Measurements from ENCODE around the gene GLB1L3. TPM values are rescaled to one million over a fixed set of nuclear protein-coding genes. Genes with fewer than 3 reads are reported as not detected.

GLB1L3 gene
- total RNA-seq, 2 donors from 2014 or later: 7.8 to 14.5 TPM

DNA sequence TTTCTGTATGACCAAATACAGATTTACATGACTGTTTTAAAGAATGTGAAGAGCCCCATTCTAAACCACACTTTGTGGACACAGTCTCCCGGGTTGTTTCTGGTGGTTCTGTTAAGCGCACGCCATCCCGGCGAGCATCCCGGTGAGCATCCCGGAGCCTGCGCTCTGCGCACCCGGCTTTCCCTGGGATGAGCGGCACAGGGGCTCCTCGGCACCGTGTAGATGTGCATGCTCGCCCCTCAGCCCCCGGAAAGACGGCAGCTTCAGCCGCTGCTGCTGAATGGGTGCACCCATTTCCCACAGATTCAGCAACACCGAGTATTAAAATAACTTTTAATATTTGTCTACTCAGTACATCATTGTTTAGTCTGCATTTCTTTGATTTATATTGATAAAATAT, 91.6 kb downstream of the GLB1L3 start:
- Histone ChIP-seq H3K9me3 (no peaks in the 10 kb centered on the region), H3K27ac (no peak overlapping the region), H3K4me1 (replicated peaks) (no peaks in the 10 kb centered on the region), H3K4me3 (no peak overlapping the region), H3K27me3 (replicated peaks; ENCODE audit: insufficient read depth) (no peaks in the 10 kb centered on the region), H3K36me3 (no peaks in the 10 kb centered on the region)
- intact Hi-C loops (cut with DNase I): no loop called here
- DNase-seq (ENCODE audit: low spot score): no peak
- TF ChIP-seq POLR2A (IDR thresholded peaks at IDR 0.05): no peak
- TF ChIP-seq, protein P1, sequence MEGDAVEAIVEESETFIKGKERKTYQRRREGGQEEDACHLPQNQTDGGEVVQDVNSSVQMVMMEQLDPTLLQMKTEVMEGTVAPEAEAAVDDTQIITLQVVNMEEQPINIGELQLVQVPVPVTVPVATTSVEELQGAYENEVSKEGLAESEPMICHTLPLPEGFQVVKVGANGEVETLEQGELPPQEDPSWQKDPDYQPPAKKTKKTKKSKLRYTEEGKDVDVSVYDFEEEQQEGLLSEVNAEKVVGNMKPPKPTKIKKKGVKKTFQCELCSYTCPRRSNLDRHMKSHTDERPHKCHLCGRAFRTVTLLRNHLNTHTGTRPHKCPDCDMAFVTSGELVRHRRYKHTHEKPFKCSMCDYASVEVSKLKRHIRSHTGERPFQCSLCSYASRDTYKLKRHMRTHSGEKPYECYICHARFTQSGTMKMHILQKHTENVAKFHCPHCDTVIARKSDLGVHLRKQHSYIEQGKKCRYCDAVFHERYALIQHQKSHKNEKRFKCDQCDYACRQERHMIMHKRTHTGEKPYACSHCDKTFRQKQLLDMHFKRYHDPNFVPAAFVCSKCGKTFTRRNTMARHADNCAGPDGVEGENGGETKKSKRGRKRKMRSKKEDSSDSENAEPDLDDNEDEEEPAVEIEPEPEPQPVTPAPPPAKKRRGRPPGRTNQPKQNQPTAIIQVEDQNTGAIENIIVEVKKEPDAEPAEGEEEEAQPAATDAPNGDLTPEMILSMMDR (IDR thresholded peaks at IDR 0.05): no peak
- no peak for TF ChIP-seq POLR2AphosphoS5 (IDR thresholded peaks at IDR 0.05)
- WGBS: 89% methylated on average over 14 of the region's 18 CpGs

Other genes starting within 250 kb of the GLB1L3 start
- gene JAM3, start 207.3 kb upstream of the GLB1L3 start, total RNA-seq: 100 to 1,000 TPM in 1 of 2 donors, 10 to 100 TPM in 1; 21.3 to 157 TPM
- gene NCAPD3, start 52.4 kb upstream of the GLB1L3 start, total RNA-seq: 10 to 100 TPM; 44.4 to 61.9 TPM
- gene VPS26B, start 51.7 kb upstream of the GLB1L3 start, total RNA-seq: 10 to 100 TPM; 67.6 to 80.8 TPM
- gene THYN1, start 23.0 kb upstream of the GLB1L3 start, total RNA-seq: 10 to 100 TPM; 48.5 to 59.7 TPM
- 10 to 100 TPM; 39.4 to 46.1 TPM for gene ACAD8, start 22.8 kb upstream of the GLB1L3 start, total RNA-seq
- 10 to 100 TPM; 45.6 to 60.0 TPM for gene GLB1L2, start 55.6 kb downstream of the GLB1L3 start, total RNA-seq
- gene B3GAT1, start 135.9 kb downstream of the GLB1L3 start, total RNA-seq: 1 to 10 TPM; 3.9 to 4.9 TPM